Measurements from ENCODE around the gene AP3S2.
A peak's percentile ranks its signal among the peaks of the same experiment; 100 is the strongest.

The AP3S2 gene

GRCh38 chr15:89876396-89877082 is 17.3 kb downstream of the AP3S2 start:
- H3K27me3 ChIP-seq (ENCODE audit: insufficient read depth, low read length, poor library complexity) = no peaks in the 10 kb centered on the region
- no peak for ATAC-seq (ENCODE audit: insufficient read depth, low read depth)
- H3K9me3 ChIP-seq (ENCODE audit: insufficient read depth, low read length, severe bottlenecking) = no peaks in the 10 kb centered on the region
- no peak overlapping the region for H2AFZ ChIP-seq (ENCODE audit: low read depth, low read length)
- no peak for DNase-seq
- no peak overlapping the region for H3K4me3 ChIP-seq (ENCODE audit: low read depth in 1 of 2, low read length in 2 of 2)
- no peak overlapping the region for H3K4me2 ChIP-seq (ENCODE audit: insufficient read depth, low read length)
- peaks cover 10% of the 10 kb centered on the region; the same call in 1 of the 2 replicates for H3K4me1 ChIP-seq (ENCODE audit: insufficient read depth, low read length)
- H3K79me2 ChIP-seq (ENCODE audit: insufficient read depth, low read length) = no peaks in the 10 kb centered on the region
- H3K9ac ChIP-seq (ENCODE audit: low read depth, low read length) = no peak overlapping the region
- H3K27ac ChIP-seq (ENCODE audit: low read length) = no peak overlapping the region
- peaks cover 32% of the 10 kb centered on the region for H3K36me3 ChIP-seq (ENCODE audit: insufficient read depth, low read length)
- TF ChIP-seq EZH2 (IDR thresholded peaks at IDR 0.05; ENCODE audit: borderline replicate concordance, low read depth, low read length, severe bottlenecking) (no peak), CTCF (IDR thresholded peaks at IDR 0.05; ENCODE audit: borderline replicate concordance, extremely low read depth, low read length, poor library complexity, severe bottlenecking) (no peak)
- H4K20me1 ChIP-seq (ENCODE audit: insufficient read depth, low read length) = no peaks in the 10 kb centered on the region

- Histone ChIP-seq H4K20me1 (ENCODE audit: insufficient read depth, low read length) (no peaks in the 10 kb centered on the region), H3K79me2 (ENCODE audit: insufficient read depth, low read length) (no peaks in the 10 kb centered on the region), H3K27me3 (ENCODE audit: insufficient read depth, low read length, poor library complexity) (no peaks in the 10 kb centered on the region), H3K4me1 (ENCODE audit: insufficient read depth, low read length) (peaks cover 10% of the 10 kb centered on the region; the same call in 1 of the 2 replicates), H3K4me3 (ENCODE audit: low read depth in 1 of 2, low read length in 2 of 2) (no peak overlapping the region), H3K36me3 (ENCODE audit: insufficient read depth, low read length) (peaks cover 39% of the 10 kb centered on the region), H3K9ac (ENCODE audit: low read depth, low read length) (no peak overlapping the region), H2AFZ (ENCODE audit: low read depth, low read length) (no peak overlapping the region), H3K4me2 (ENCODE audit: insufficient read depth, low read length) (no peak overlapping the region), H3K9me3 (ENCODE audit: insufficient read depth, low read length, severe bottlenecking) (no peaks in the 10 kb centered on the region), H3K27ac (ENCODE audit: low read length) (no peak overlapping the region)
- DNase-seq (no peak), ATAC-seq (ENCODE audit: insufficient read depth, low read depth) (no peak)
- no peak for TF ChIP-seq CTCF (IDR thresholded peaks at IDR 0.05; ENCODE audit: borderline replicate concordance, extremely low read depth, low read length, poor library complexity, severe bottlenecking)
- no peak for TF ChIP-seq EZH2 (IDR thresholded peaks at IDR 0.05; ENCODE audit: borderline replicate concordance, low read depth, low read length, severe bottlenecking)
Observed at GRCh38 chr15:89875741-89876140, 18.1 kb downstream of the AP3S2 start.

- H3K4me3 ChIP-seq (ENCODE audit: low read depth in 1 of 2, low read length in 2 of 2) = no peak overlapping the region
- peak overlapping the region; percentile 39; the same call in 1 of the 2 replicates for H3K4me2 ChIP-seq (ENCODE audit: insufficient read depth, low read length)
- no peaks in the 10 kb centered on the region for H3K27me3 ChIP-seq (ENCODE audit: insufficient read depth, low read length, poor library complexity)
- peak overlapping the region; percentile 45 for H2AFZ ChIP-seq (ENCODE audit: low read depth, low read length)
- no peaks in the 10 kb centered on the region for H3K9me3 ChIP-seq (ENCODE audit: insufficient read depth, low read length, severe bottlenecking)
- H3K79me2 ChIP-seq (ENCODE audit: insufficient read depth, low read length) = no peaks in the 10 kb centered on the region
- H4K20me1 ChIP-seq (ENCODE audit: insufficient read depth, low read length) = no peaks in the 10 kb centered on the region
- no peak overlapping the region for H3K9ac ChIP-seq (ENCODE audit: low read depth, low read length)
- peaks cover 10% of the 10 kb centered on the region; the same call in 1 of the 2 replicates for H3K4me1 ChIP-seq (ENCODE audit: insufficient read depth, low read length)
- DNase-seq = peak; percentile 86
- peaks cover 43% of the 10 kb centered on the region for H3K36me3 ChIP-seq (ENCODE audit: insufficient read depth, low read length)
- peak; percentile 100 for ATAC-seq (ENCODE audit: insufficient read depth, low read depth)
- TF ChIP-seq EZH2 (IDR thresholded peaks at IDR 0.05; ENCODE audit: borderline replicate concordance, low read depth, low read length, severe bottlenecking) (no peak), CTCF (IDR thresholded peaks at IDR 0.05; ENCODE audit: borderline replicate concordance, extremely low read depth, low read length, poor library complexity, severe bottlenecking) (peak; percentile 95)
- H3K27ac ChIP-seq (ENCODE audit: low read length) = no peak overlapping the region
Observed at GRCh38 chr15:89874926-89875564, 18.7 kb downstream of the AP3S2 start.
